SK-N-SH (cell line): Measurements from ENCODE around the gene PSG1. TPM values are rescaled to one million over a fixed set of nuclear protein-coding genes. Genes with fewer than 3 reads are reported as not detected.
"Not testable (repeated sequence)": the region's sequence is repeated elsewhere in the genome, so short reads cannot be mapped to it uniquely, and the experiment has no call there.

ENCODE experiments used
- CTCF ChIA-PET: fragments of 300-600, 350-600 bp; formaldehyde crosslinking; extraction: SDS; loops from one replicate; lab custom pipeline; 2021; lab: Yijun Ruan, JAX
- POLR2A ChIA-PET: fragments of 350-600 bp; sonication (Branson Sonifier 250); formaldehyde crosslinking; extraction: SDS; loops from one replicate; lab custom pipeline; 2020; ENCODE audit warnings: antibody characterized with exemption, inconsistent platforms; lab: Yijun Ruan, JAX
- DNase-seq: peaks from one replicate; pipeline ENCODE4 v3.0.0; 2012
- H2AFZ ChIP-seq: fragments of 200-600 bp; sonication (generic); 2 replicates; pipeline ENCODE4 v1.8.1; 2016; ENCODE audit warnings: antibody characterized with exemption, mild to moderate bottlenecking, low read depth
- H3F3A ChIP-seq: fragments of 200-600 bp; sonication (generic); replicated peaks from 2 replicates; pipeline ENCODE3; 2016; ENCODE audit warnings: antibody characterized with exemption, mild to moderate bottlenecking; ENCODE audit not compliant: insufficient read depth
- H3K27ac ChIP-seq, 2 experiments: fragments of 200-500 bp in 1 of 2; fragments of 200-600 bp in 1 of 2; sonication (Bioruptor generic) in 1 of 2; sonication (generic), shearing (Covaris generic) in 1 of 2; 2 replicates each; pipeline versions ENCODE4 v1.5.1 to v1.6.1; 2014 to 2016; ENCODE audit warnings: low read depth in 2 of 2, inconsistent platforms in 1 of 2, low read length in 1 of 2, mild to moderate bottlenecking in 1 of 2, mixed read lengths in 1 of 2
- H3K27me3 ChIP-seq: fragments of 200-600 bp; sonication (generic), shearing (Covaris generic); 2 replicates; pipeline ENCODE4 v1.6.1; 2016; ENCODE audit warnings: mixed run types; ENCODE audit not compliant: insufficient read depth
- H3K36me3 ChIP-seq, 2 experiments: fragments of 200-500 bp in 1 of 2; fragments of 200-600 bp in 1 of 2; sonication (Bioruptor generic) in 1 of 2; sonication (generic) in 1 of 2; replicated peaks in 1 of 2; 2 replicates each; pipeline versions ENCODE3 to v1.5.1; 2014 to 2016; ENCODE audit warnings: low read length in 1 of 2, mild to moderate bottlenecking in 1 of 2; ENCODE audit not compliant: insufficient read depth in 2 of 2, control insufficient read depth in 1 of 2
- H3K4me1 ChIP-seq, 2 experiments: fragments of 200-500 bp in 1 of 2; fragments of 200-600 bp in 1 of 2; sonication (Bioruptor generic) in 1 of 2; sonication (generic), shearing (Covaris generic) in 1 of 2; 2 replicates each; pipeline versions ENCODE4 v1.5.1 to v1.6.1; 2014 to 2016; ENCODE audit warnings: low read depth in 1 of 2, low read length in 1 of 2, mixed run types in 1 of 2; ENCODE audit not compliant: insufficient read depth in 2 of 2, control insufficient read depth in 1 of 2
- H3K4me2 ChIP-seq: fragments of 200-600 bp; sonication (generic), shearing (Covaris generic); 2 replicates; pipeline ENCODE4 v1.6.1; 2017; ENCODE audit warnings: mixed run types
- H3K4me3 ChIP-seq, 2 experiments: fragments of 200-500 bp in 1 of 2; fragments of 200-600 bp in 1 of 2; sonication (Bioruptor generic) in 1 of 2; sonication (generic), shearing (Covaris generic) in 1 of 2; 2 replicates each; pipeline versions ENCODE4 v1.5.1 to v1.8.1; 2014 to 2016; ENCODE audit warnings: low read depth in 2 of 2, inconsistent platforms in 1 of 2, low read length in 1 of 2, mild to moderate bottlenecking in 1 of 2, mixed read lengths in 1 of 2, moderate library complexity in 1 of 2
- H3K79me2 ChIP-seq: fragments of 200-600 bp; sonication (generic); 2 replicates; pipeline ENCODE4 v1.8.1; 2017; ENCODE audit warnings: mild to moderate bottlenecking; ENCODE audit not compliant: insufficient read depth
- H3K9ac ChIP-seq: fragments of 200-600 bp; sonication (generic); 2 replicates; pipeline ENCODE4 v1.6.1; 2017; ENCODE audit warnings: mixed run types
- H3K9me2 ChIP-seq: fragments of 200-600 bp; sonication (generic); 2 replicates; pipeline ENCODE4 v1.6.1; 2017; ENCODE audit warnings: mixed run types
- H3K9me3 ChIP-seq: fragments of 200-600 bp; sonication (generic); 2 replicates; pipeline ENCODE4 v1.6.1; 2017; ENCODE audit warnings: mixed run types, mild to moderate bottlenecking, moderate library complexity
- H4K20me1 ChIP-seq: fragments of 200-600 bp; sonication (generic); 2 replicates; pipeline ENCODE4 v1.6.1; 2017; ENCODE audit warnings: mild to moderate bottlenecking, mixed run types; ENCODE audit not compliant: insufficient read depth
- CTCF ChIP-seq: fragments of 200-600 bp; sonication (generic); IDR thresholded peaks from 2 replicates; pipeline ENCODE4 v1.6.1; 2017; ENCODE audit warnings: antibody characterized with exemption, mild to moderate bottlenecking, moderate library complexity
- PBX3 ChIP-seq: IDR thresholded peaks from 2 replicates; pipeline ENCODE4; 2012
- TCF12 ChIP-seq: IDR thresholded peaks from 2 replicates; pipeline ENCODE4 v1.4.0; 2012
- WGBS: methylation state at CpG from one replicate; pipeline ENCODE4 v1.1.6; 2017; ENCODE audit warnings: low lambda C conversion rate; 5-methylcytosine and 5-hydroxymethylcytosine counted together
- polyA plus RNA-seq, 3 experiments: library from polyadenylated mRNA; depleted of rRNA; stranded (reverse); fragments of >200 nt; gene quantifications; 2 replicates each; pipeline ENCODE4 v1.2.3, GENCODE V29; 2012

Gene PSG1
- polyA plus RNA-seq, 1 of the 3 experiments (the other 2 are of a cell fraction) = 0.18 TPM

- H2AFZ ChIP-seq, POLR2A ChIA-PET, CTCF ChIA-PET, H3K4me2 ChIP-seq, H3F3A ChIP-seq, H3K9me2 ChIP-seq, H3K27ac ChIP-seq, H3K27me3 ChIP-seq, H4K20me1 ChIP-seq, H3K36me3 ChIP-seq, H3K79me2 ChIP-seq, H3K9me3 ChIP-seq, H3K9ac ChIP-seq, H3K4me3 ChIP-seq: not testable (repeated sequence)
- TF ChIP-seq CTCF = peak; percentile 60
- peaks cover 0 to 12% of the 10 kb centered on the region in 2 experiments; a peak in 1 of 4 replicates for H3K4me1 ChIP-seq
- 57% methylated on average over 14 of the region's 19 CpGs for WGBS
- peak; percentile 12 for DNase-seq
These were observed 22.5 kb downstream of the PSG1 start for GRCh38 chr19:42856866-42857543.

GRCh38 chr19:42854745-42855144 lies 24.8 kb downstream of the PSG1 start:
- H3K4me2 ChIP-seq, H3K4me3 ChIP-seq, H3K36me3 ChIP-seq, H3K9me2 ChIP-seq, DNase-seq, H3K9ac ChIP-seq, H3K27me3 ChIP-seq, H4K20me1 ChIP-seq, H3K9me3 ChIP-seq, H3K79me2 ChIP-seq, CTCF ChIA-PET, H2AFZ ChIP-seq, POLR2A ChIA-PET, H3K27ac ChIP-seq: not testable (repeated sequence)
- peaks cover 0 to 26% of the 10 kb centered on the region in 2 experiments; a peak in 2 of 4 replicates for H3K4me1 ChIP-seq
- H3F3A ChIP-seq = peaks cover 28% of the 10 kb centered on the region
- WGBS = 78% methylated on average over 2 of the region's 3 CpGs

- Histone ChIP-seq H3K4me1 (peaks cover 0 to 26% of the 10 kb centered on the region in 2 experiments; a peak in 2 of 4 replicates), H2AFZ (peak overlapping the region; percentile 24; the same call in 1 of the 2 replicates), H3F3A (peaks cover 31% of the 10 kb centered on the region), H3K9ac (peak overlapping the region; percentile 59; the same call in 1 of the 2 replicates), H3K27ac (peak overlapping the region; percentile 22 to 94; a peak in 3 of 4 replicates)
- H3K4me2 ChIP-seq, DNase-seq, H3K79me2 ChIP-seq, POLR2A ChIA-PET, H3K9me3 ChIP-seq, H3K4me3 ChIP-seq, H4K20me1 ChIP-seq, H3K36me3 ChIP-seq, H3K27me3 ChIP-seq, CTCF ChIA-PET, H3K9me2 ChIP-seq: not testable (repeated sequence)
- WGBS = 64% methylated on average over 1 of the region's 1 CpG
These were observed 26.3 kb downstream of the PSG1 start for GRCh38 chr19:42853231-42853630.

GRCh38 chr19:42852821-42853220 lies 26.7 kb downstream of the PSG1 start:
- DNase-seq, H3K79me2 ChIP-seq, CTCF ChIA-PET, H3K9me2 ChIP-seq, H3K4me3 ChIP-seq, H3K4me2 ChIP-seq, H3K36me3 ChIP-seq, POLR2A ChIA-PET: not testable (repeated sequence)
- H3F3A ChIP-seq = peaks cover 31% of the 10 kb centered on the region
- H3K4me1 ChIP-seq = peaks cover 0 to 26% of the 10 kb centered on the region in 2 experiments; a peak in 2 of 4 replicates
- H3K9ac ChIP-seq = peak overlapping the region; percentile 59; the same call in 1 of the 2 replicates
- peak overlapping the region; percentile 24; the same call in 1 of the 2 replicates for H2AFZ ChIP-seq
- H3K27ac ChIP-seq = peak overlapping the region; percentile 22 to 94; a peak in 3 of 4 replicates
- TF ChIP-seq TCF12 (peak; percentile 41), PBX3 (peak; percentile 31; the same call in 1 of the 2 replicates)
- TF ChIP-seq, all 33 proteins: peak for 2; not testable (repeated sequence) for 31
- not testable (repeated sequence) for H3K27me3 ChIP-seq, H4K20me1 ChIP-seq, H3K9me3 ChIP-seq

GRCh38 chr19:42851718-42852280 lies 27.7 kb downstream of the PSG1 start:
- CTCF ChIA-PET, H3K4me3 ChIP-seq, H3K9me2 ChIP-seq, H3K9me3 ChIP-seq, H3K36me3 ChIP-seq, POLR2A ChIA-PET, H3K79me2 ChIP-seq, H2AFZ ChIP-seq, H3K27me3 ChIP-seq, H4K20me1 ChIP-seq, DNase-seq: not testable (repeated sequence)
- Histone ChIP-seq H3K27ac (peak overlapping the region; percentile 69 to 94; a peak in 3 of 4 replicates), H3K9ac (peak overlapping the region; percentile 59), H3K4me1 (peaks cover 0 to 26% of the 10 kb centered on the region in 2 experiments; a peak in 2 of 4 replicates), H3F3A (peaks cover 31% of the 10 kb centered on the region), H3K4me2 (peak overlapping the region; percentile 43; the same call in 1 of the 2 replicates)
- WGBS = 19% methylated on average over 1 of the region's 1 CpG
